EH (cell line): Measurements from ENCODE around the gene TSC22D2.
"Not testable (repeated sequence)": the region's sequence is repeated elsewhere in the genome, so short reads cannot be mapped to it uniquely, and the experiment has no call there.

Experiments
- DNase-seq: peaks from one replicate; pipeline ENCODE4 v3.0.0-alpha.2; 2015; ENCODE audit warnings: low read depth

TSC22D2 gene

GRCh38 chr3:150447631-150448465 is 39.8 kb downstream of the TSC22D2 start:
- peak; percentile 56 for DNase-seq

- DNase-seq: peak; percentile 89
Observed at GRCh38 chr3:150449169-150449721, 41.1 kb downstream of the TSC22D2 start.

DNA sequence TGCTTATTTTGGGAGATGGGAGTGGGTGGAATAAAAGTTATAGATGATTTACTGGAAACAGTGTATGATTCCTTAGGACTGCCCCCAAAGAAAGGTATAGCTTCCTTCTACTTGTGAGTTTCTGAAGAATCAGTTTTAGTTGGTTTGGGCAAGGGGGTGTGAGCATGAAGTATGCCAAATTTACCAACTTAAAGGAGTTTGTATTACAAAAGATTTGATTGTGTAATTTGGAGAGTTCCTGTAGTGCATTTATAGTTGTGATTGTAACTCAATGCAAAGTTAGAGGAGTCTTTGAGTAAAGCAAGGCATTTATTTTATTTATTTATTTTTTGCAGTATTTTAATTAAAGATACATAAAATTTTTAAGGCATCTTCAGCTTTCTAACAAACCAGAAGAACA is 42.8 kb downstream of the TSC22D2 start:
- DNase-seq: no peak

GRCh38 chr3:150451329-150452048 is 43.4 kb downstream of the TSC22D2 start:
- no peak for DNase-seq

GRCh38 chr3:150453353-150453752 is 45.3 kb downstream of the TSC22D2 start:
- no peak for DNase-seq

GRCh38 chr3:150454085-150454484 is 46.0 kb downstream of the TSC22D2 start:
- peak; percentile 32 for DNase-seq

DNA sequence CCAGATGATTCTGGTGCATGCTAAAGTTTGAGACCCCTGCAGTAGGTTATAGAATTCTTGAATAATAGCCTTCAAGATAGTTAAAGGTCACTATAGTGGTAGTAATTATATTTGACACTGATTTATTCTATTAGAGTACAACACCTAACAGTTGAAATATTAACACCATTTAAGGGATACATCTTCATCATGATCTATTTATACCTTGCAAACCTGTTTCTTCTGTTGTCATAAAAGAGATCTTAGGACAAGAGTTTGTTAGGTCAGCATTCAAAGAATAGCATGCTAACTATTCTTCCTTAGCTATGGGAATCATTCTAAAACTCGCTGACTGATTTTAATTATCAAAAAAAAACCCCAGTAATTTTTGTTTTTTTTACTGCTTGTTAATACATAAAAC is 46.5 kb downstream of the TSC22D2 start:
- DNase-seq: no peak

DNA sequence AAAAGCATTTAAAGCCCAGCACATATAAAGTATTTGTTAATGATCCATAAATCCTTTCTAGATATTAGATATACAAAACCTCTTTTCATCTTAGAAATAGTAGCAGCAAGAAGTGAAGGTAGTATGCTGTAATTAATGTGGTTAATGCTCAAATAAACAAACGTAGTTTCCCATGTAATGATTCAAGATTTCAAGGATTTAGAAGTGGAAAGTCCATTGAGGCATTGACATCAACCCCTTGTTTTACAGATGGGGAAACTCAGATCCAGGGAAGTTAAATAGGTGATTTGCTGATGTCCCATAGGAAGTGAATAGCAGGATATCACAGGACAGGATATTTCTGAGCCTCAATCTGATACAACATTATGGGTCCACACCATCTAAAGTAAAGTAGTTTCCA is 47.2 kb downstream of the TSC22D2 start:
- no peak for DNase-seq

DNA sequence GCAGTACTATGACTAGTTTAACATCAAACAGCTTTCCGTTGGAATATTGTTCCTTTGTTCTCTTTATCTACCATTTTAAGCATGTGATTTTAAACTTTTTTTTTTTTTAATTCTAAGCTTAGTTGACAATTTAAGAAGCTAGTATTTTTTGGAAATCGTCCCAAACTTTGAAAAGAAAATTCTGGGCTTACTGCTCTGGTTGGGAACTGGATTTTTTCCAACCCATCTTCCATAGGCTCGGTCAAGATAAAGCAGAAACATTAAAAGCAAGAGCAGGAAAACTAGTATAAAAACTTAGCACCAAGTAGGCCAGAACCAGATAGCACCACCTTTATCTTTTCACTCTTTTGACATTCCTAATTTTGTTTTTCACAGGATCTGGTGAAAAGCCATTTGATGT is 49.9 kb downstream of the TSC22D2 start:
- DNase-seq: no peak

- DNase-seq: no peak
Observed at GRCh38 chr3:150460484-150460883, 52.4 kb downstream of the TSC22D2 start.

GRCh38 chr3:150461399-150461798 is 53.3 kb downstream of the TSC22D2 start:
- DNase-seq: no peak

GRCh38 chr3:150462108-150462507 is 54.0 kb downstream of the TSC22D2 start:
- peak; percentile 10 for DNase-seq

DNA sequence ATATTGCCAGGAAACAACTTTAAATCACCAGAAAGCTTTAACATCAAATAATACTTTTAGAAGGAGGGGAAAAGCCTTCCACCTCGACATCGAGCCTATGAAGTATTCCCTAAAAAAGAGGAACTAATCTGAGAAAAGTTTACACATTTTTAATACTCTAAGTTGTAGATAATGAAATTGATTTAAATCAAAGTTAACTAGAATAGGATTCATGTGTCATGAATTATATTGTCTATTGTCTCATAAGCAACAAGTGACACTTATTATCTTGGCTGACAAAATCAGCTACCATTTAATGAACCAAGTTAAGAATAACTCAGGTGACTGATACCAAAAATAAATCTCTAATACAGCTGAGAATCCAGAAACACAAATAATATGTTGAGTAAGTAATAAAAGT is 56.6 kb downstream of the TSC22D2 start:
- DNase-seq: no peak

DNA sequence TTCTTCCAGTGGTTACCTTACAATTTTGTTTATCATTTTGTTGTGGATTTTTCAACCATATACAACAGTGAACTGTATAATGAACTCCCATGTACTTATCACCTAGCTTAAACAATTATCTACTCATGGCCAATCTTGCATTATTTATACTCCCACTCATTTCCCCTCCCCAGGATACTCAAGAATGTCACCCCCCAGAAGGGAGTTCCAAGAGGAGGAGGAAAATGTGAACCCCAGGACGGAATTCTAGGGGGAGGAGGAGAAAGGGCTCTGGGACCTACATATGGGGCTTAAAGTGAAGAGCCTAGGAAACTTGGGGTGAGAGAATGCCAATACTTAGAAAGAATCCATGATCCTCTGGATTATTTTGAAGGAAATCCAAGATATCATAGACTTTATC is 59.3 kb downstream of the TSC22D2 start:
- DNase-seq: no peak

- DNase-seq: peak; percentile 97
Observed at GRCh38 chr3:150469031-150469930, 61.2 kb downstream of the TSC22D2 start.

- peak; percentile 77 for DNase-seq
Observed at GRCh38 chr3:150469931-150470740, 62.0 kb downstream of the TSC22D2 start.

DNA sequence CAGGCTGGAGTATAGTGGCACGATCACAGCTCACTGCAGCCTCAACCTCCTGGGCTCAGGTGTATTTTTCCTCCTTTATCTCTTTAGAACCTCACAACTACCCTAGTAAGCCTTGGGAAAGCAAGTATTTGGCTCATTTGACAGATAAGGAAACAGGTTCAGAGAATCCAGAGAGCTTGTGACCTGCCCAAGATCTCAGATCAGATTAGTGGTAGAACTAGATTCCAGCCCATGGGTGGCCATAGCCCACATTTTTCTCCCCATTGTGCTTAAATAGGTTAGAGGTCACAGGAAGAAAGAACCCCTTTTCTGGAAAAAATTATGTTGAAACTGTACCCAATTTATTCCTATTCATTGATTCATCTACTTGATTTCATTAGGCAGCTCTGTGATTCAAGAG is 64.3 kb downstream of the TSC22D2 start:
- no peak for DNase-seq

GRCh38 chr3:150473161-150473560 is 65.1 kb downstream of the TSC22D2 start:
- not testable (repeated sequence) for DNase-seq

DNA sequence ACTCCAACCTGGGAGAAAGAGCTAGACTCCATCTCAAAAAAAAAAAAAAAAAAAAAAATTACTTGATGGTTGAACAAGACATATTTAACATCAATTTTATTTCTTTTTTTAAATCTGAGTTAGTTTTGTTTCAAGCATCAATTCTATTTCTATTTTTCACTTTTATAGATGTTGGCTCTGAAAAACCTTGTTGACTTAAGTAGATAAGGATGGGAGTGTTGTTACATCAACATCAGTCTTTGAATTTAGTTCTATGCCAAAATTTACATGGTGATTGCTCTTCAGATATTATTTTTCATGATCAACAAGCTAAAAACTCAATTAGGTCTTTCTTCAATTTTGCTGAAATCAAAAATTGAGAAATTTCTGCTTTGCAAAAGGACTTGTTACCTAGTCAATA is 71.3 kb downstream of the TSC22D2 start:
- no peak for DNase-seq

GRCh38 chr3:150480877-150481276 is 72.8 kb downstream of the TSC22D2 start:
- no peak for DNase-seq

- DNase-seq: no peak
Observed at GRCh38 chr3:150483226-150483625, 75.1 kb downstream of the TSC22D2 start.
